BE2C (cell line): ENCODE data around the gene RAB22A.
A peak's percentile ranks its signal among the peaks of the same experiment; 100 is the strongest.

Source experiments
- DNase-seq: peaks from one replicate; pipeline ENCODE4 v3.0.0-alpha.2; 2020
- H3K27me3 ChIP-seq: fragments of 250-450 bp; sonication (Bioruptor Pico); 2 replicates; pipeline ENCODE4 v1.5.1; 2020; ENCODE audit warnings: mild to moderate bottlenecking
- H3K36me3 ChIP-seq: fragments of 250-450 bp; sonication (Bioruptor Pico); 2 replicates; pipeline ENCODE4 v1.5.1; 2020; ENCODE audit warnings: mild to moderate bottlenecking
- H3K4me1 ChIP-seq: fragments of 250-450 bp; sonication (Bioruptor Pico); 2 replicates; pipeline ENCODE4 v1.5.1; 2020
- H3K4me3 ChIP-seq: 2 replicates; pipeline ENCODE4 v1.5.1; 2011; ENCODE audit warnings: low read depth, low read length
- H3K9me3 ChIP-seq: fragments of 250-450 bp; sonication (Bioruptor Pico); 2 replicates; pipeline ENCODE4 v1.5.1; 2020
- CTCF ChIP-seq: IDR thresholded peaks from 2 replicates; pipeline ENCODE4 v1.5.1; 2012; ENCODE audit warnings: mild to moderate bottlenecking, low read depth, low read length

The RAB22A gene

GRCh38 chr20:58377766-58378401 is 68.4 kb downstream of the RAB22A start:
- Histone ChIP-seq H3K36me3 (no peaks in the 10 kb centered on the region), H3K4me3 (no peak overlapping the region), H3K4me1 (peaks cover 3% of the 10 kb centered on the region; the same call in 1 of the 2 replicates), H3K27me3 (no peaks in the 10 kb centered on the region), H3K9me3 (0 out of 2 replicates have a peak, but pooled peaks cover 2% of the 10 kb centered on the region)
- no peak for DNase-seq
- TF ChIP-seq CTCF, result no peak

- Histone ChIP-seq H3K9me3 (0 out of 2 replicates have a peak, but pooled peaks cover 2% of the 10 kb centered on the region), H3K27me3 (no peaks in the 10 kb centered on the region), H3K36me3 (no peaks in the 10 kb centered on the region), H3K4me3 (no peak overlapping the region), H3K4me1 (peaks cover 3% of the 10 kb centered on the region; the same call in 1 of the 2 replicates)
- DNase-seq, result no peak
- TF ChIP-seq CTCF, result peak; percentile 38
Observed at GRCh38 chr20:58378704-58379103, 69.2 kb downstream of the RAB22A start.

GRCh38 chr20:58381627-58382026 is 72.1 kb downstream of the RAB22A start:
- no peak for TF ChIP-seq CTCF
- DNase-seq, result no peak
- Histone ChIP-seq H3K36me3 (no peaks in the 10 kb centered on the region), H3K27me3 (no peaks in the 10 kb centered on the region), H3K9me3 (0 out of 2 replicates have a peak, but pooled peaks cover 2% of the 10 kb centered on the region), H3K4me3 (no peak overlapping the region), H3K4me1 (no peaks in the 10 kb centered on the region)

GRCh38 chr20:58382096-58382495 is 72.6 kb downstream of the RAB22A start:
- Histone ChIP-seq H3K4me1 (no peaks in the 10 kb centered on the region), H3K36me3 (no peaks in the 10 kb centered on the region), H3K9me3 (0 out of 2 replicates have a peak, but pooled peaks cover 2% of the 10 kb centered on the region), H3K27me3 (no peaks in the 10 kb centered on the region), H3K4me3 (no peak overlapping the region)
- no peak for DNase-seq
- no peak for TF ChIP-seq CTCF

GRCh38 chr20:58384821-58385220 is 75.3 kb downstream of the RAB22A start:
- TF ChIP-seq CTCF, result no peak
- DNase-seq, result no peak
- H3K4me1 ChIP-seq, result peaks cover 1% of the 10 kb centered on the region; the same call in 1 of the 2 replicates
- no peaks in the 10 kb centered on the region for H3K27me3 ChIP-seq
- peaks cover 4% of the 10 kb centered on the region for H3K36me3 ChIP-seq
- H3K9me3 ChIP-seq, result peaks cover 3% of the 10 kb centered on the region; the same call in 1 of the 2 replicates
- no peak overlapping the region for H3K4me3 ChIP-seq

- peaks cover 3% of the 10 kb centered on the region; the same call in 1 of the 2 replicates for H3K9me3 ChIP-seq
- H3K4me3 ChIP-seq, result no peak overlapping the region; the same call in 1 of the 2 replicates
- H3K4me1 ChIP-seq, result peaks cover 3% of the 10 kb centered on the region; the same call in 1 of the 2 replicates
- no peak for TF ChIP-seq CTCF
- DNase-seq, result no peak
- H3K36me3 ChIP-seq, result peaks cover 30% of the 10 kb centered on the region
- H3K27me3 ChIP-seq, result no peaks in the 10 kb centered on the region
Observed at GRCh38 chr20:58388028-58388601, 78.6 kb downstream of the RAB22A start.
